GM19455 (cell line): ENCODE results near the gene CCNT1.
"Not testable (repeated sequence)": the region's sequence is repeated elsewhere in the genome, so short reads cannot be mapped to it uniquely, and the experiment has no call there.

Experiments used
- ATAC-seq: cut with Tn5 transposase; IDR thresholded peaks from one replicate; pipeline ENCODE4 v1.9.1; 2021; ENCODE audit not compliant: unreplicated experiment

Gene CCNT1

DNA sequence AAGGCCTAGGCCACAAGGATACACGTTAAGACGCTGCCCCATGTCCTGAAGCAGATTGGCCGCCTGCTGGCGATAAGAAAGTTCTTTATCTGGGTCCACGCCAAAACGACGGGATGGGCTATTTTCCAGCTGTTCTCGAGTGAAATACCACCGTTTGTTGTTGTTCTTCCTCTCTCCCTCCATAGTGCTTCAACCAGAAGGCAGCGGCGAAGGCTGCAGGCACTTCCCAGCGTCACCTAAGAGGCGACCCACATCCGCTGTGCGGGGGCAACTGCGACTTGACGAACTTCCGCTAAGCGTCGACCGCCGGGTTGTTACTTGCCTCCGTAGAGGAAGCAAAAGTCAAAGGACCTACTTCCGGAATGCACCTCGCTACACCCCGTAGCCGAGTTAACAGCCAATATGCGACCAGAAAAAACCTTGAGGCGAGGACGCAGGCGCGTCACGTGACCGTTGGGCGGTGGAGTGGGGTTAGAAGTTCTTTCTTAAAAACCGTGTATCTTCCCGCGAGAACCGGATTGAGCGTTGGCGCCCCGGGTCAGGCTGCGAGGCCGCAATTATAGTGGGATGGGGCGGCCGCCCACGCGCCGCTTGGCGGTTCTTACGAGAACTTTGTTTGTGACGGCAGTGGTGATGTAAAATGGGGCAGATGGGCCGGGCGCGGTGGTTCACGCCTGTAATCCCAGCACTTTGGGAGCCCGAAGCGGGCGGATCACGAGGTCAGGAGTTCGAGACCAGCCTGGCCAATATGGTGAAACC, at the start of gene CCNT1:
Gene CCNT1, minus strand, starts transcription at position 215 of the 759 bp plus-strand sequence. Its CDS starts 32 bp downstream, at position 183.
- ATAC-seq = peak; percentile 97

DNA sequence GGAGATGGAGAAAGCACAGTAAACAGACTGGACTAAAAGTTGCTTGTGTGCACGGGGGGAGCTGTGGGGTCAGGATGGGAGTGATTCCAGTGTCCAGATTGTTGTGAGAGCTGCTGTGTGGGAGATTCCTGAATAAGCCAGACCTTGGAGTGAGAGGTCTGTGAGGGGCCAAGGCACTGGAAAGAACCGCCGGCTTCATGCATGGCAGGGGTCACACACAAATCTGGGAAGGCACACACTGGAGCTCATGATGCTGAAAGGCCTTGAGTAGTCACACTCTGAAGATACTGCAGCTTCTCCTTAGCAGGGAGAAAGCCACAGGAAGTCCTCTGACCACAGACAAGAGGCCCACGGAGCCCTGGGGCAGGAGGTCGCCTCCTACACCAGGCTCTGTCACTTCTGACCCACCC, 49.3 kb upstream of the CCNT1 start:
- no peak for ATAC-seq

DNA sequence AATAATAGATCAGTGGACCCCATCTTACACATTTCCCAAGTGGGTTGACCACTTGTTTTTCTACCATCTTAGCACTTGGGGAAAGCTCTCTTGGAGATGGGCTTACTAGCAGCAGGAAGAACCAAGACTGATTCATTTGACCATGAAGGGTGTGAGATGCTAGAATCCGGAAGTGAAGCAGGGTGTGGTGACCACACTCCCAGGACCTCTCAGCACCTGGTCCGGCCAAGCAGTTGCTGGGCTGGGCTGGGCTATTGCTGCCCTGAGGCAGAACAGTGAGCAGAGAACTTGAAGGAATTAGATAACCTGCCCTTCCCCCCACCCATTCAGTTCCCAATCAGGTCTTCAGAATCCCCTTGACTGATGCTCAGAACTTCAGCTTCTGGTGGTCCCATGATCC, 48.0 kb upstream of the CCNT1 start:
- ATAC-seq = no peak

DNA sequence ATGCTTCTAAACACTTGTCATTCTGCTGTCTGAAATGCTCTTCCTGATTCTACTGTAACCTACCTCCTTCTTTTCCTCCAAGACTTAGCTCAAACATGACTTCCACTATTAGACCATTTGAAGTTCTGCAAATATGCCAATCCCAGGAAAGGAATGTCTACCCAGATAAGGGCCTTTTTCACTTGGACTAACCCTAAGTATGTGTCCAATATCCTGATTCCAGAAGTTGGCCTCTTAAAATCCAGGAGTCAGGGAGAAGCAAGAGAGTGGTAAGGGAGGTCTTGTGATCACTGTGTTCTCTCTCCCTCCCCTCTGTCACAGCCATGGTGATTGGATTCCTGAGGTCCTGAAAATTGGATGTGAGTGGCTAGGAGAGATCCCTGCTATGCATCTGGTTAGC, 42.2 kb upstream of the CCNT1 start:
- ATAC-seq = no peak

- no peak for ATAC-seq
These were observed 41.7 kb upstream of the CCNT1 start for GRCh38 chr12:48758186-48758585.

GRCh38 chr12:48750769-48751356, 34.4 kb upstream of the CCNT1 start:
- no peak for ATAC-seq

DNA sequence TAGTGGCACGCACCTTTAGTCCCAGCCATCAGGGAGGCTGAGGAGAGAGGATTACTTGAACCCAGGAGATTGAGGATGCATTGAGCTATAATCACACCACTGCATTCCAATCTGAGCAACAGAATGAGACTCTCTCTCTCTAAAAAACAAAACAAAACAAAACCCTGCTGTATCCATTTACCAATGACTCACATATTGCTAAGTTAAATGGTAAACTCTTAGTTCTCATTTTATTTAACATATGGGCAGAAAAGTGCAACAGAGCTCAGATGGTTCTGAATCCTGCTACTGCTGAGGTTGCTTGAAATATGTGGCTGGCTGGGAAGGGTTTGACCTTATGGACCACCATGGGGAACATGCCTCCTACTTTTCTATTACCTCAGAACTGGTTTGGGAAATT, 33.7 kb upstream of the CCNT1 start:
- ATAC-seq = no peak

DNA sequence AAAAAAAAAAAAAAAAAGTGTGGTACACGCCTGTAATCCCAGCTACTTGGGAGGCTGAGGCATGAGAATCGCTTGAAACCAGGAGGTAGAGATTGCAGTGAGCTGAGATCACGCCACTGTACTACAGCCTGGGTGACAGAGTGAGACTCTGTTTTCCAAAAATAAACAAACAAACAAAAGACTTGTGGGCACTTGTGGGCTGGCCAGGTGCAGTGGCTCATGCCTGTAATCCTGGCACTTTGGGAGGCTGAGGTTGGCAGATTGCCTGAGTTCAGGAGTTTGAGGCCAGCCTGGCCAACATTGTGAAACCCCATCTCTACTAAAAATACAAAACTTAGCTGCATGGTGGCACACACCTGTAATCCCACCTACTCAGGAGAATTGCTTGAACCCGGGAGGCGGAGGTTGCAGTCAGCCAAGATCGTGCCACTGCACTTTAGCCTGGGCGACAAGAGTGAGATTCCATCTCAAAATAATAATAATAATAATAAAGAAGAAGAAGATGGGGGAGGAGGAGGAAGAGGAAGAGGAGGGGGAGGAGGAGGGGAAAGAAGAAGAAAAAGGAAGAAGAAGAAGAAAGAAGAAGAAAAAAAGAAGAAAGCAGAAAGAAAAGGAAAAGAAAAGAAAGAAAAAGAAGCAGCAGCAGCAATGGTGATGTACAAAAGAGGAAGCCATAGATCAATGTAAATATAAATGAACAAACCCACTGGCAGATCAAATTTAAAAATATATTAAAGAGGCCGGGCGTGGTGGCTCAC, 27.9 kb upstream of the CCNT1 start:
- ATAC-seq = no peak

- no peak for ATAC-seq
These were observed 23.2 kb upstream of the CCNT1 start for GRCh38 chr12:48739618-48740269.

GRCh38 chr12:48736456-48736855, 19.9 kb upstream of the CCNT1 start:
- no peak for ATAC-seq

DNA sequence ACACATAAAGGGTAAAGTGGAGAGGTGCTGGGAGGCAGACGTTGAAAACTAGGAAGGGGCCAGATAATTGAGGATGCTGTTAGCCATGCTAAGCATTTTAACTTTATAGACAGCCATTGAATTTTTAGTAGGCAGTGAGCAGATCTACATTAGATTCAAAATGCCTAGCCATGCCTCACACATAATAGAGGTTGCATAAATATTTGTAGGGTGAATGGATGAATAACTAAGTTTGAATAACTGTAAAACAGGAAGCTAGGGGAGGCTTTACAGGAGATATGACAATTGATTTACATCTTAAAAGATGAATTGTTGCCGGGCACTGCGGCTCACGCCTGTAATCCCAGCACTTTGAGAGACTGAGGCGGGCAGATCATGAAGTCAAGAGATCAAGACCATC, 12.3 kb upstream of the CCNT1 start:
- ATAC-seq = no peak

GRCh38 chr12:48720737-48721136, 4.2 kb upstream of the CCNT1 start:
- not testable (repeated sequence) for ATAC-seq

- ATAC-seq = not testable (repeated sequence)
These were observed 3.7 kb upstream of the CCNT1 start for GRCh38 chr12:48720171-48720570.

- ATAC-seq = not testable (repeated sequence)
These were observed 2.5 kb upstream of the CCNT1 start for GRCh38 chr12:48719002-48719401.

DNA sequence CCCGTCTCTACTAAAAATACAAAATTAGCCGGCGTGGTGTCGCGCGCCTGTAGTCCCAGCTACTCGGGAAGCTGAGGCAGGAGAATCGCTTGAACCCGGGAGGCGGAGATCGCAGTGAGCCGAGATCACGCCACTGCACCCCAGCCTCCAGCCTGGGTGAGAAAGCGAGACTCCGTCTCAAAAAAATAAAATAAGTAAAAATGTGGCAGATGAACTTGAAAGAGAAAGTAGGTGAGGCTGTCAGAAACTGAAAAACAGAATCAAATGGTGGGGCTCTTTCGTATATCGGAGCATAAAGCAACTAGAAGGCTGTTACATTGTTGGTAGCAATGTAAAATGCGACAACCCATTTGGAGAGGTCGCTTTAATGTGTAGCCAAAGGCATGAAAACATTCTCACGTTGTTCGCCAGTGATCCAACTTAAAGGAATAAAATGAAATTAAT, 767 bp upstream of the CCNT1 start:
- no peak for ATAC-seq

DNA sequence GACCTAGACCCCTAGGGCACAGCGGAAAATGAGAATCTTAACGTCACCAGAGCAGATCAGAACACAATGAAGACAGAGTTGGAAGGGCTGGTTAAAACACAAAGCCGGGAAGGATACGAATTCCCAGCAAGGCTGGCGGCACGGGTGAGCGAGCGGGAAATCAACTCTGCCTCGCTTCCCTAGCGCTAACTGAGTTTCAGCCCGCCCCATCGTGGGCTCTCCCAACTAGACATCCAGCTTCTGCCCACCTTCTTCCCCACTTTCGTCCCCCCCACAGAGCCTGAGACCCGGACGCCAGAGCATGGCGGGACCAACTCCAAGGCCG, 377 bp downstream of the CCNT1 start:
- no peak for ATAC-seq

GRCh38 chr12:48712209-48712608, 4.3 kb downstream of the CCNT1 start:
- ATAC-seq = no peak

- ATAC-seq = not testable (repeated sequence)
These were observed 17.7 kb downstream of the CCNT1 start for GRCh38 chr12:48698822-48699221.

DNA sequence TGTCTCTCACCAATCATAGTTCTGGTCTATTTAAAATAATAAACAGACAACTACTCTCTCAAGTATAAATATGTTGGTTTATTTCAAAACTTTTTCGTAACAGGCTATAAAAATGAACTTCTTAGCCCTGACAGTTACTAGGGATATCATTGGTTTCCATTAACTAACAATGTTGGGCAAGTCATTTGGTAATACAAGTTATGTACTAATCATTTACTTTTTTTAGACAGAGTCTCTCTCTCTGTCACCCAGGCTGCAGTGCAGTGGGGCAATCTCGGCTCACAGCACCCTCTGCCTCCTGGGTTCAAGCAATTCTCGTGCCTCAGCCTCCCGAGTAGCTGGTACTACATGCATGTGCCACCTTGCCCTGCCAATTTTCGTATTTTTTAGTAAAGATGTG, 19.9 kb downstream of the CCNT1 start:
- ATAC-seq = no peak

DNA sequence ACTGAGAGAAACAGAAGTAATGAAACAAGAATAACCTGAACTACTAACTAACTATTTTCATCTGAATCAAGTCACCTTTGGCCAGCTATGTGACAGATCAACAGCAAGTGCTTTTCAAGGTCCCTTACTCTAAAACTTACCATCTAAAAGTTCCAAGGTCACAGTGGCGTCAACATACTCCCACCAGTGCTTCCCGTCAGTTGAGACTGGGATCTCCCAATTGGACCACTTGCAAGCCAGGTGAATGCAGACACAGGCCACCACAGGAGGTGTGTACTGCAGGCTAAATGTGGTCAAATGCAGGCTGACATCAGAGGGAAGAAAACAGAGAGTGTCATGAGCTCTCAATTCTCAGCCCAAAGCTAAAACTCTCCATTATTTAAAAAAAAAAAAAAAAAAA, 20.6 kb downstream of the CCNT1 start:
- ATAC-seq = no peak

DNA sequence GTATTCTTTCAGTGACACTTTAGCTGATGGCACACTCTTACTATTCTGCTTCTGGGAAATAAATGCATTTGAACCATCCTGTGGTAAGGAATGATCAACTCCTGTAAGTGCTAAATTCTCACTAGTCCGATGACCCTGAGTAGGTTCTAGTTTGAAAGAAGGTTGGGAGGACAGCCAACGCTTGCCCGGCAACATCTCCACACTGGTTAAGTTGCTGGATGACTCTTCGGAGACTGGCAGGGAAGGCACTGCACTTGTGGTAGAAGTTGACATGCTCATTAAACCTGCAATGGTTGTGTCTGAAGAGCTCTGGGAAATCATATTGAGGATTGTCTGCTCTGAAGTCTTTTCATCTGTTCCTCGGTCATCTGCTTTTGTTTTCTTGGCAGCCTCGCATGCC, 22.5 kb downstream of the CCNT1 start:
- no peak for ATAC-seq

- no peak for ATAC-seq
These were observed 22.9 kb downstream of the CCNT1 start for GRCh38 chr12:48693572-48693971.
